Tongue (tissue), 2 donors: ENCODE data around the gene NRP1. TPM values are rescaled to one million over a fixed set of nuclear protein-coding genes. Genes with fewer than 3 reads are reported as not detected.
A peak's percentile ranks its signal among the peaks of the same experiment; 100 is the strongest.

ENCODE experiments used
- DNase-seq: peaks from one replicate; pipeline ENCODE4 v3.0.0-alpha.2; 2015
- total RNA-seq: library from RNA; depleted of rRNA; stranded (reverse); fragments of >200 nt; gene quantifications from one replicate; pipeline ENCODE4 v1.2.3, GENCODE V29; 2014

The NRP1 gene
- total RNA-seq, 1 donor from 2014 or later: 172 TPM

- no peak for DNase-seq
Observed at GRCh38 chr10:33349268-33349667, 14.8 kb upstream of the NRP1 start.

- DNase-seq: no peak
Observed at GRCh38 chr10:33347211-33347610, 12.7 kb upstream of the NRP1 start.

DNA sequence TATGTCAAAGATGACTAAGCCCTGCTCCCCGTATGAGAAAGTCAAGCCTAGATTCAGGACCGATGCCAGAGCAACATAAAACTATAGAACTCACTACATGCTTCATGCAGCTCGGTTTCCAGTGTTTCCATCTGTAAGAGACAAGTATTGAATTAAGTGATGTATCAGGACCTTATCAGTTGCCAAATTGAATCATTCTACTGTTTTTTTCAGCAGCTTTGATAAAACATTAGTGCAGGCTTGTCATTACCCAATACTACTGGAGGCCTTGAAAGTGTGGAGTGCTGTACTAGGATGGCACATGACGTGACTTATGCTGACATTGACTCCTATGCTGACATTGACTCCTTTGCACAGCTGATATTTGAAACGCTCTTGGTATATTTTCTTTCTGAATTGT is 10.8 kb upstream of the NRP1 start:
- DNase-seq: no peak

DNA sequence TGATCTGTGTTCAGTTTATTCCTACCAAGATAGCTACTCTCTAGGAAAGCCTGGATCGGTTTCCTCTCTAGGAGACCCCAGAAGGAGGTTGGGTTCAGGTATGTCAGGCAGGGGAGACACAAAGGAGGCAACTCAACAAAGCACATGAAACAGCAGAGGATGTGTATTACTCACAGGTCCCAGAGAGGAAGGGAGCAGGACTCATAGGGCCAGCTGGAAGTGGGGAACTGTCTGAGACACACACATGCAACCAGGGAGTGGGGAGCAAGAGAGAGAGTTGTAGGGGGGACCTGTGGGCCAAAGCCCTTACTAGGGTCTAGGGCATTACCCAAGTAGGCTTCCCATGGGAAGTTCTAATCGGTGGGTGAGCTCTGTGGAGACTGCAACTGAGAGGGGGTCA is 10.2 kb upstream of the NRP1 start:
- DNase-seq: no peak

DNA sequence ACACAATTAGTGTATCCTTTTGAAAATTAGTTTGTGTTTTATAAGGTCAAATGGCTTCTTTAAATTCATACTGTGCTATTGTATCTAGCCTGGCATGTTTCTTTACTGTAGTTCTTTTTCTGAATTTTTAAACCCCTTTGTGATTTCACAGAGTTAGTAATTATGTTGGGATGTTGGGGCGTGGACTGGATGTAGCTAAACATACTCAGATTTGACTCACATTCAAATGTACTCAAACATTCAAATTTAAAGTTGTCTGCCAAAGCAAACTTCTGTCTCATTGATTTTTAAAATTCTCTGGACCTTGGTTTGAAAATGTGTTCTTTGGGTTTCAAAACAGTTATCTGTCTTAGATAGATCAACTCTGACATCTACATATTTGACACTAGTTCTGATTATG is 7.2 kb upstream of the NRP1 start:
- DNase-seq: no peak

GRCh38 chr10:33337326-33337957 is 3.0 kb upstream of the NRP1 start:
- peak; percentile 56 for DNase-seq

DNA sequence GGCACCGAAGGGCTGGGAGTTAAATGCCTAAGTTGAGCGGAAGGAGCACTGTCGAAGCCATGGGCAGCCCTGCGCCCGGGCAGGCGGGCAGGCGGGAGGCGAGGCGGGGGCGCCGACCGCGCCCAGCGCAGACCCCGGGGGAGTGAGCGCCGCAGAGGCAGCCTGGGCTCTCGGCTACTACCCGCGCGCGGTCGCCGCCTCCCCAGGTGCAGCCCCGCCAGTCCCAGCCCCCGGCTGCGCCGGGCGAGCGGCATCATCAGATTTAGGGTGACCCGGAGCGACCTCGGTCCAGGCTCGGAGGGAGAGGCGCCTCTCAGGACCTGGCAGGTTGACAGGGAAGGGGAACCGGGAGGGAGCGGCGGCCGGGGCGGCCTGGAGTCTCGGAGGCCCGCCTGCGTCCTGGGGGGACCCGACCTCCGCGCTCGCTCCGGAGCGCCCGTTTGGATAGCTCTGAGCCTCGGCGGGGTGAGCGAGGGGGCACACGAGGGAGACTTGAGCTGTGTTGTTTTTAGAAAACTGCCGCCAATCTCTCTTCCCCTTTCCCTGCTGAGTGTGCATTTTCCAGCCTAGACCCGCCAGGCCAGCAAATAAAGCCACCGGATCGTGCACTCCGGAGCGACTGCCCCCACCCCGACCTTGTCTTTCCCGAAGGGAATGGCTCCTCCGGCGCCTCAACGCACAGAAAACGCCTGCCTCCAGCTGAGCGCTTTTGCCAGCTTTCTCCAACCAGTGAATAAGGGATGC is 2.3 kb upstream of the NRP1 start:
- DNase-seq: peak; percentile 61

DNA sequence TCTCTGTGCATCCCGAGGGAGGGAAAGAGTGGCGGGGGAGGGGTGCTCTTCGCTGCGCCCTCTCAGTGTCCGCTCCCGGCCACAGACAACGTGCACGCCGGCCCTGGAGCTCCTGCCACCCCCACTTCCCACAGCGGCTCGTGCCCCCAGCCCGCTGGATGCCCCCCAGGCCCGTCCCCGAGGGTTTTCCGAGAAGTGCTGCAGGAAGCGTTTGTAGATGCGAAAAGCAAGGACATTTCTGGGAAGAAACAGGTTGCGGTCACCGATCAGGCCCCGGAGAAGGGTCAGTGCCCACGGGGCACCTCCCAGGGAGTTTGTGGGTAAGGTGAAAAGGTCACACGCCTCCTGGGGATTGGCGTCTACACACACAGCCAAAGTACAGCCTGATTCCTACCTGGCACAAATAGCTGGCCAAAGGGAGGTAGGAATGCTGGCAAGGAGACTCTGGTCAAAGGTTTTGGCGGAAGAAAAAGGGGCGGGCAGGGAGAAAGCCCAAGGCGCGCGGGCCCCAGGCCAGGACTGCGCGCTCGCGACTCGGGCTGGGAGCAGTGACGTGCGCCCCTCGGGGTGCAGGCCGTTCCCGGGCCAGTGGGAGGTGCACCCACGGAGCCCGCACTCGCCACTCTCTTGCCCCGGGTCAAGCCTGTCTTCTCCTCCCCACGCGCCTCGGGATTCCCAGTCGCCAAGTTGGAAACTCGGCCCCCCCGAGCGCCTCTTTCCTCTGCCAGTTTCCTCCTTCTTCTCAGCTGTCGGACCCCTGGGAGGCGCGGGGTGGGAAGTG is 1.5 kb upstream of the NRP1 start:
- peak; percentile 57 for DNase-seq

DNA sequence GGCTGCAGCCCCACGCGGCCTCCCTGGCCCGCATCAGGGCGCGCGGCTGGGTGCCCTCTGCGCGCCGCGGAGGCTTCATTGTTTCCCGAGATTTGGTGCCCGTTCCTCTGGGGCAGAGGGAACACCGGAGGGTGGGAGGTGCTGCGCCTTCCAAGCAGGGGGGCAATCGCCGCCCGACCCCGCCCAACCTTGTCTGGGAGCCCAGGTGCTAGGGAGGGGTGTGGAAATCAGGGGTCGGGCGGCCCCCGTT is 1.0 kb upstream of the NRP1 start:
- DNase-seq: peak; percentile 38

DNA sequence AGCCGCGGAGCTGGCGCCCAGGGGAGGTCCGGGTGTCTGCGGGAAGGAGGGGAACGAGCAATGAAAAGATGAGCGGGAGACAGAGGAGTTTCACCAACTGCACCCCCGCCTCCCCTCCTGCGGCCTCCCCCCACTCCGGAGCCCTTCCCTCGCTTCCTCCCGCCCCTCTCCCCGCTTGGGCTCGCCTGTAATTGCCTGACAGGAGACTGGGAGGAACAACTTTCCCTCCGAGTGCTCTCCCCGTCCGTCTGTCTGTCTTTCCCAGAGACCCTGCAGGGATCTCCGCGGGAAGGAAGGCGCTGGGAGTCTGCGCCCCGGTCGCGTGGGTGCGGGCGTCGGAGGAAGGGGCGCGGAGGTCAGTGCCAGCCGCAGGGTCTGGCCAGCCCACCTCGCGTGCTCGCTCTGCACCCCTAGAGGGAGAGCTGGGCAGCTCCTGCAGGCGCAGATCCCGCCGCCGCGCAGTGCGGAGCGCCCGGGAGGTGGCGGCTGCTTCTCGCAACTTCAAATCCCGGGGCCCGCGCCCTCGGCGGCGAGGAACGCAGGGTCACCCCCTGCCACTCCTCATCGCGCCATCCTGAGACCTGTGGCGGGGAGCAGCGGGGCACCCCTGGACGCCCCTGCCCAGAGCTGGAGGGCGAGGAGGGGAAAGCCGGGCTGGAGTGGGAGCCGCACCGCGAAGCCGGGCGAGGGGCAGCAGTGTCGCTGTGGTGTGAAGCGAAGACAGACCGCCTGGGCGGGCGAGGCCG is 511 bp upstream of the NRP1 start:
- peak; percentile 93 for DNase-seq

DNA sequence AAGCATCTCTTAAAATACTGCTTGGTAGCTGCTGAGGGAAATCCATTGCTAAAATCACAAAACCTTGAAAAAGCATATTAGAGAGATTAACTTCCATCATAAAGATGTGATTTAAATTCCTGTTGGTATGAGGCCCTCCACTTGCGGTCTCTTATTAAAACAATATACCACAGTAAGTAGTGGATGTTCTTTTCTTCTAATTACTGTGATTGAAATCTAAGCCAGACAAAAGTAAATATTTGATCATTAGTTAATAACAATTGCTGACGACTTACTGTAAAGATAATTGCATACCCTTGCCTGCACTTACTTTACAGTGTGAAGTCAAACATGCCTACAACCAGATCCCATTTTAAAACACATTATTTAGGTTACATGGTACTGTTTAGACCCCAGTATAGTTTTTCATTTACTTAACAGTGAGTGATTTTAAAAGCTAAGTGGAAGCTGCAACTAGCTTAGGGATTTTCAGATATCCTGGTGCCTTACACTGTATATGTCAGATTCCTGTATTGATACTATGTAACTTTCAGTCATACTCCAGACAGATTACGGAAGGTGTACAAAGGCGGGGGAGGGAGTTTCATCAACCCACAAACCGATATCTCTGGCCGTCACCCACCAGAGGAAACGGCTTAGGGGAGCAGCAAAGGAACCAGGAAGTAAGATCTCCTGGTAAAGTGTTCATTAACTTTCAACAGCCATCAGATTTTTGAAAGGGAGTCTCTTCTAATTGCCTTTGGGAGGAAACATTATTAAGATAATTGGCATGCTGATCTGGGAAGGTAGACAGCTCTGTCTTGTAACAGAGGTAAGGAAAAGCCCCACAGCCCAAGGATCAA is 986 bp downstream of the NRP1 start:
- DNase-seq: peak; percentile 31

DNA sequence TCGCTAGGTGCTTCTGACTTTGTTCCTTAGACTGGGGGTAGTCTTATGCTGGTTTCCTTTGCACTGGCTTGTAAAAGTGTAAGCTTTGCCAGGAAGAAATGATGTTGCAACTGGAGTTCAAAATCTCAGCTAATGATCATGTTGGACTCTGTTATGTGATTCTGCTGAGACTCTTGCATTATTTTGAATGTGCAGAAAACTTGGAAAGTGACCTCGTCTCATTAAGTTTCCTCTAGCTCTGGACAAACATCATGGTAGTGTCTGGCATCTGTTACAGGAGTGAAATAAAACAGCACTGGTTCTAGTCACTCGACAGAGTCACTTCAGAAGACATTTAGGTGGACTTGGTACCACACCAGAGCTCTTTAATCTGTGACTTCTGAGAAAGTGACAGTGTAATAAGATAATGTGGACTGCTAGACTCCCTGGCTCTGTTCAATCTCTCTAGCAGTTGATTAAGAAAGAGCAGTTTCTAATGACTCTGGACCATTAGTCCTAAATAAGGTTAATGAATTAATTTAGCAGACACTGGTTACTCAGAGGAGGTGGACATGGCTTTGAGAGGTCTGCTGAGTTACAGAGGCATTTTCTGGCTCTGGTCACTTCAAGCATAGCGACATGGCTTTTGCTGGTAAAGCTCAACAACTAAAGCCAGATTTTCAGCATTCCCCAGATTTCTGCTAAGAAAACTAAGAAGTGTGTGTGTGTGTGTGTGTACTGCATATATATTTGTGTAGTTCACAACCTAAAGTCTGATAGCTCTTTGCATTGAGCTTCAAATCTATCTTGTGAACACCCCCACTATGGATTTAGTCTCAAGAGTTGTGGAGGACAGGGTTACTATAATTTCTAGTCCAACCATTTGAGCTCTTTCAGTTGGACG is 2.0 kb downstream of the NRP1 start:
- DNase-seq: peak; percentile 71

DNA sequence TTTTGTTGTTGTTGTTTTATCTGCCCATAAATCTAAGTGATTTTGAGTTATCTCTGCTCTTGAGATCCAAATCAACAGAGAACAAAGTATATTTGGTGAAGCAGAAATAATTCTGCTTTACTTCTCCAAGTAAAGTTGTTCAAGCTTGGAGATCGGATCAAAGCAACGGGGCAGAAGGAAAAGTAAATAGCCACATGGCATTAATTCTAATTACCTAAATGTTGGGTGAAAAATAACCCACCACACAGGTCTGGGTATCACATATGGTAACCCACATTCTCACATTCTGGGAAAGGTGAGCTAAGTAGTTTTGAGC is 3.1 kb downstream of the NRP1 start:
- no peak for DNase-seq

- DNase-seq: peak; percentile 93
Observed at GRCh38 chr10:33330543-33331378, 3.7 kb downstream of the NRP1 start.

GRCh38 chr10:33329178-33329577 is 5.3 kb downstream of the NRP1 start:
- no peak for DNase-seq

DNA sequence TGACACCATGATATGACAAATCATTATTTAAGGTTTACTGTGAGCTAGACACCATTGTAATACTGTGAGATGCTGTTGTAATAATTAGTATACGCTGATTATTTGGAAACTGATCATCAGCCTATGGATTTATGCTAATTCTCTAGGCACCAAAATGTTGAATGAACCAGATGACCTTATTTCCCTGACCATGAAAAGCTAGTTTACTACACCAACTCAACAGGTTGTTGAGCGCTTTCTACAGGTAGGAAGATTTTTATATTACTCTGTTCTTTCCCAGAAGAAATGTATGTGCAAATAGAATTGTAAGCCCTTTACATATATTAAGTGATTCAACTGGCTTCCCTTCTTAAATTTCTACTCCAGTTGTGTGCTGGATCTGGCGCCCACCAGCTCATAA is 6.2 kb downstream of the NRP1 start:
- no peak for DNase-seq

DNA sequence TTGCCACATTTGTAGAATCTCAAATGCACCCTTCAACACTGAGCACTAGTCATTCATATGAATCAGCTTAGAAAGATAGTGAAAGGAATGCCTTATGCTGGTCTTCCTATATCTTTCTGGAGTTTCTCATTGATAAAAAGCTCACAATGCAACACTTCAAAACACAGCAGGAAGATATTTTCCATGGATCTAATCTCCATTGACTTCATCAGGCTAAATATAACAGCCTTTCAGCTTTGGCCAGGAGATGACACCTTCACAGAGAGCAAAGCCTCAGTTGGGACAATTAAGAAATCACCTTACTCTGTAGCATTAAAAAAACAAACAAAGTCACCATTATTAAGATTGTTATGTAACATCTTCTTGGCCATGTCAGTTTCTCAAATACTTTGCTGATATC is 6.7 kb downstream of the NRP1 start:
- DNase-seq: no peak

GRCh38 chr10:33326933-33327332 is 7.5 kb downstream of the NRP1 start:
- DNase-seq: no peak

DNA sequence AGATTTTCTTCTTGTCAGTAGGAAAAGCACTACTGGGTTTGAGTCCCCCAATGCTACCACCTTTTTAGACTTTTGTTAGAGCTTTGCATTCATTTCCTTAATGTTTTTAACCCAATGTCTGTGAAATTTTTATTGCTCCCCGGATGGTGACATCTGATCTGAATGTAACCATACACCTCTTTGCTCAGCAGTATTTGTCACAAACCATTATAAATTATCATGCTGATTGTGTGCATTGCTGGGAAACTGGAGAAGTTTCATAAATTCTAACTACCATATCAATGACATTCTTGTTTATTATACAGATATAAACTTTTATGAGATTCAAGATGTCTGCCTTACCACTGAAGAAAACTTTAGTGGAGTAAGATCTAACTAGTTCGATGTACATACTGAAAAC is 8.5 kb downstream of the NRP1 start:
- DNase-seq: no peak

- no peak for DNase-seq
Observed at GRCh38 chr10:33323721-33324120, 10.7 kb downstream of the NRP1 start.
